K562 (cell line): Measurements from ENCODE around the gene CALHM2. TPM values are rescaled to one million over a fixed set of nuclear protein-coding genes. Genes with fewer than 3 reads are reported as not detected.

Source experiments
- FOSL1 ChIP-seq: fragments of 200-800 bp; sonication (Bioruptor generic); conservative IDR thresholded peaks from 2 replicates; pipeline ENCODE4 v1.6.1; 2016; ENCODE audit warnings: missing genetic modification characterization, missing compliant biosample characterization
- HDAC8 ChIP-seq: fragments of 450-650 bp; IDR thresholded peaks from 2 replicates; pipeline ENCODE4 v1.6.1; 2016; ENCODE audit warnings: mild to moderate bottlenecking, missing genetic modification characterization, moderate library complexity, missing compliant biosample characterization
- NR3C1 ChIP-seq: sonication (generic); formaldehyde crosslinking; IDR thresholded peaks from 2 replicates; pipeline ENCODE4 v1.8.1; 2022; ENCODE audit warnings: missing genetic modification reagents
- PRMT5 ChIP-seq: sonication (generic); formaldehyde crosslinking; IDR thresholded peaks from 2 replicates; pipeline ENCODE4 v1.5.0; 2020; ENCODE audit warnings: missing genetic modification reagents
- PRPF4 ChIP-seq: fragments of 200-400 bp; formaldehyde crosslinking; IDR thresholded peaks from one replicate; pipeline ENCODE4 v1.6.1; 2017; ENCODE audit warnings: low read length, low read depth, mild to moderate bottlenecking; ENCODE audit not compliant: insufficient read depth, poor library complexity, severe bottlenecking
- ZC3H4 ChIP-seq: sonication (generic); formaldehyde crosslinking; IDR thresholded peaks from 2 replicates; pipeline ENCODE4 v1.9.0; 2021; ENCODE audit warnings: missing genetic modification reagents, borderline replicate concordance
- ZNF274 ChIP-seq: IDR thresholded peaks from 2 replicates; pipeline ENCODE4 v1.6.1; 2011; ENCODE audit warnings: low read depth, mild to moderate bottlenecking, low read length, moderate library complexity, borderline replicate concordance
- polyA plus RNA-seq, 8 experiments: library from polyadenylated mRNA; depleted of rRNA in 4 of 8; stranded (reverse) in 5 of 8; unstranded in 3 of 8; fragments of >200 nt; fragmentation: Nextera tagmentation in 2 of 8; fragmentation: Illumina TruSeq in 1 of 8; extraction: Ambion mirVana in 2 of 8; extraction: Trizol in 1 of 8; gene quantifications; 2 replicates each; pipeline versions ENCODE4 v1.2.1 to v1.2.3, GENCODE V29; 2011 to 2014; ENCODE audit warnings: inconsistent platforms in 1 of 8, missing spikeins in 1 of 8
- total RNA-seq, 7 experiments: library from RNA; depleted of rRNA in 6 of 7; stranded (reverse); fragments of >200 nt in 6 of 7; fragmentation: Illumina TruSeq in 2 of 7; extraction: Trizol in 2 of 7; gene quantifications; 2 replicates each; pipeline versions ENCODE4 v1.2.1 to v1.2.3, GENCODE V29; 2011 to 2021; ENCODE audit warnings: low replicate concordance in 1 of 7
- TF ChIP-seq, protein P1 (sequence below): fragments of 200-800 bp; sonication (Bioruptor generic); IDR thresholded peaks from 2 replicates; pipeline ENCODE4 v1.6.1; 2016; ENCODE audit warnings: missing genetic modification characterization, missing compliant biosample characterization
- TF ChIP-seq, protein P2 (sequence below), 2 experiments: IDR thresholded peaks; 2 replicates each; pipeline ENCODE4 v1.6.1; 2012; ENCODE audit warnings: improper control_type of control experiment in 2 of 2, low read depth in 2 of 2, low read length in 2 of 2, borderline replicate concordance in 1 of 2
- TF ChIP-seq, protein P3 (sequence below), 2 experiments: fragments of 450-650 bp in 1 of 2; sonication (generic) in 1 of 2; formaldehyde crosslinking in 1 of 2; IDR thresholded peaks in 1 of 2; conservative IDR thresholded peaks in 1 of 2; 2 replicates each; pipeline versions ENCODE4 v1.6.1 to v1.8.1; 2016 to 2023; ENCODE audit warnings: mild to moderate bottlenecking in 2 of 2, moderate library complexity in 2 of 2, inconsistent platforms in 1 of 2, missing genetic modification reagents in 1 of 2

Gene CALHM2
- total and polyA plus RNA-seq, 9 of the 15 experiments (the other 6 are each of a cell fraction or from before 2014, with no cell fraction given) = 0.08 to 0.14 (median 0.13) TPM; not detected in 6

DNA sequence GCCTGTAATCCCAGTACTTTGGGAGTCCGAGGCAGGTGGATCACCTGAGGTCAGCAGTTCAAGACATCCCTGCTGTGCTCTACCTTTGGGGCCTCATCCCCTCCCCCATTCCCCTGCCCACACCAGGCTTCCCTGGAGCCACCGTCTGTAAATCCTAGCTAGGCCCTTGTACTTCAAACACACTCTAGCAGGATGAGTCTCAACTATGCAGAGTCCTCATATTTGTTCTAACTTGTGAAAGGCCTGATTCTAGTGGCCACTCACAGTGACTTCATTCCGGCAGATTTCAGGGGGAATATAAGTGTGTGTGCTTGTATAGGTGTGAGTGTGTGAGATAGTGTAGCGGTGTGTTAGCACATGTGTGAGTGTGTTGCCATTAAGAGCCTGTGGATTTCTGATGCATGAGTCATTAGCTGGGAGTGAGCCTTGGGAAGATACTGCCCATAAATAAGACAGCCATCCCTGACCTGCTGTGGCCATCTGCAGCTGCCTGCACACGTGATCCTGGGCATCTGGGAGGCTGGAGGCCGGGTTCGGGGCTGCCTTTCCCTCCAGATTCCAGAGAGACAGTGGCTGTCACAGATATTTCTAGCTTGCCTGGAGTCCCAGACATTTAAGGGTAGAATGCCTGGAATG is 39.7 kb upstream of the CALHM2 start (continued):
- TF ChIP-seq, protein P1, sequence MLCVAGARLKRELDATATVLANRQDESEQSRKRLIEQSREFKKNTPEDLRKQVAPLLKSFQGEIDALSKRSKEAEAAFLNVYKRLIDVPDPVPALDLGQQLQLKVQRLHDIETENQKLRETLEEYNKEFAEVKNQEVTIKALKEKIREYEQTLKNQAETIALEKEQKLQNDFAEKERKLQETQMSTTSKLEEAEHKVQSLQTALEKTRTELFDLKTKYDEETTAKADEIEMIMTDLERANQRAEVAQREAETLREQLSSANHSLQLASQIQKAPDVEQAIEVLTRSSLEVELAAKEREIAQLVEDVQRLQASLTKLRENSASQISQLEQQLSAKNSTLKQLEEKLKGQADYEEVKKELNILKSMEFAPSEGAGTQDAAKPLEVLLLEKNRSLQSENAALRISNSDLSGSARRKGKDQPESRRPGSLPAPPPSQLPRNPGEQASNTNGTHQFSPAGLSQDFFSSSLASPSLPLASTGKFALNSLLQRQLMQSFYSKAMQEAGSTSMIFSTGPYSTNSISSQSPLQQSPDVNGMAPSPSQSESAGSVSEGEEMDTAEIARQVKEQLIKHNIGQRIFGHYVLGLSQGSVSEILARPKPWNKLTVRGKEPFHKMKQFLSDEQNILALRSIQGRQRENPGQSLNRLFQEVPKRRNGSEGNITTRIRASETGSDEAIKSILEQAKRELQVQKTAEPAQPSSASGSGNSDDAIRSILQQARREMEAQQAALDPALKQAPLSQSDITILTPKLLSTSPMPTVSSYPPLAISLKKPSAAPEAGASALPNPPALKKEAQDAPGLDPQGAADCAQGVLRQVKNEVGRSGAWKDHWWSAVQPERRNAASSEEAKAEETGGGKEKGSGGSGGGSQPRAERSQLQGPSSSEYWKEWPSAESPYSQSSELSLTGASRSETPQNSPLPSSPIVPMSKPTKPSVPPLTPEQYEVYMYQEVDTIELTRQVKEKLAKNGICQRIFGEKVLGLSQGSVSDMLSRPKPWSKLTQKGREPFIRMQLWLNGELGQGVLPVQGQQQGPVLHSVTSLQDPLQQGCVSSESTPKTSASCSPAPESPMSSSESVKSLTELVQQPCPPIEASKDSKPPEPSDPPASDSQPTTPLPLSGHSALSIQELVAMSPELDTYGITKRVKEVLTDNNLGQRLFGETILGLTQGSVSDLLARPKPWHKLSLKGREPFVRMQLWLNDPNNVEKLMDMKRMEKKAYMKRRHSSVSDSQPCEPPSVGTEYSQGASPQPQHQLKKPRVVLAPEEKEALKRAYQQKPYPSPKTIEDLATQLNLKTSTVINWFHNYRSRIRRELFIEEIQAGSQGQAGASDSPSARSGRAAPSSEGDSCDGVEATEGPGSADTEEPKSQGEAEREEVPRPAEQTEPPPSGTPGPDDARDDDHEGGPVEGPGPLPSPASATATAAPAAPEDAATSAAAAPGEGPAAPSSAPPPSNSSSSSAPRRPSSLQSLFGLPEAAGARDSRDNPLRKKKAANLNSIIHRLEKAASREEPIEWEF (CRISPR knock-in tag) = no peak
- TF ChIP-seq PRPF4 (no peak), NR3C1 (CRISPR knock-in tag) (no peak), ZNF274 (no peak), HDAC8 (tag) (no peak), ZC3H4 (CRISPR knock-in tag) (no peak), FOSL1 (tag) (peak; percentile 54), PRMT5 (CRISPR knock-in tag) (no peak)
- TF ChIP-seq, protein P2, sequence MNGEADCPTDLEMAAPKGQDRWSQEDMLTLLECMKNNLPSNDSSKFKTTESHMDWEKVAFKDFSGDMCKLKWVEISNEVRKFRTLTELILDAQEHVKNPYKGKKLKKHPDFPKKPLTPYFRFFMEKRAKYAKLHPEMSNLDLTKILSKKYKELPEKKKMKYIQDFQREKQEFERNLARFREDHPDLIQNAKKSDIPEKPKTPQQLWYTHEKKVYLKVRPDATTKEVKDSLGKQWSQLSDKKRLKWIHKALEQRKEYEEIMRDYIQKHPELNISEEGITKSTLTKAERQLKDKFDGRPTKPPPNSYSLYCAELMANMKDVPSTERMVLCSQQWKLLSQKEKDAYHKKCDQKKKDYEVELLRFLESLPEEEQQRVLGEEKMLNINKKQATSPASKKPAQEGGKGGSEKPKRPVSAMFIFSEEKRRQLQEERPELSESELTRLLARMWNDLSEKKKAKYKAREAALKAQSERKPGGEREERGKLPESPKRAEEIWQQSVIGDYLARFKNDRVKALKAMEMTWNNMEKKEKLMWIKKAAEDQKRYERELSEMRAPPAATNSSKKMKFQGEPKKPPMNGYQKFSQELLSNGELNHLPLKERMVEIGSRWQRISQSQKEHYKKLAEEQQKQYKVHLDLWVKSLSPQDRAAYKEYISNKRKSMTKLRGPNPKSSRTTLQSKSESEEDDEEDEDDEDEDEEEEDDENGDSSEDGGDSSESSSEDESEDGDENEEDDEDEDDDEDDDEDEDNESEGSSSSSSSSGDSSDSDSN (IDR thresholded peaks at IDR 0.05; ENCODE audit: borderline replicate concordance in 1 of 2, low read depth in 2 of 2, low read length in 2 of 2) = no peak
- TF ChIP-seq, protein P3, sequence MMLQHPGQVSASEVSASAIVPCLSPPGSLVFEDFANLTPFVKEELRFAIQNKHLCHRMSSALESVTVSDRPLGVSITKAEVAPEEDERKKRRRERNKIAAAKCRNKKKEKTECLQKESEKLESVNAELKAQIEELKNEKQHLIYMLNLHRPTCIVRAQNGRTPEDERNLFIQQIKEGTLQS (IDR thresholded peaks at IDR 0.05) = peak; percentile 66
- TF ChIP-seq, protein P3 (CRISPR knock-in tag; conservative IDR thresholded peaks at IDR 0.05) = no peak
